CD4-positive, alpha-beta T cell (primary cell): ENCODE results near the gene TBL1X. TPM values are rescaled to one million over a fixed set of nuclear protein-coding genes. Genes with fewer than 3 reads are reported as not detected.

Experiments
- ATAC-seq: fragments of 200-7000 bp; cut with Tn5 transposase; one replicate; pipeline ENCODE4 v1.10.0; 2022; ENCODE audit warnings: mild to moderate bottlenecking; ENCODE audit not compliant: poor library complexity
- CTCF ChIA-PET: fragments of 350-600 bp; sonication (Branson Sonifier 250); formaldehyde crosslinking; loops from one replicate; lab custom pipeline; 2021; ENCODE audit warnings: antibody characterized with exemption, inconsistent platforms; lab: Charles Lee
- POLR2A ChIA-PET: fragments of 350-600 bp; sonication (Branson Sonifier 250); formaldehyde crosslinking; loops from one replicate; lab custom pipeline; 2021; ENCODE audit warnings: antibody characterized with exemption, inconsistent platforms; lab: Charles Lee
- DNase-seq, 14 experiments: peaks; one replicate each; pipeline ENCODE4 v3.0.0-alpha.2; 2013 to 2020; ENCODE audit warnings: mixed read lengths in 2 of 14
- H3K27ac ChIP-seq, 2 donors: one replicate each; pipeline versions ENCODE4 v1.5.1 to v1.7.0; 2013; ENCODE audit warnings: low read length in 2 of 2, low read depth in 1 of 2, mild to moderate bottlenecking in 1 of 2
- H3K27me3 ChIP-seq, 2 experiments: 1 replicate in 1 of 2; 2 replicates in 1 of 2; pipeline versions ENCODE4 v1.6.1 to v1.7.0; 2013; ENCODE audit warnings: low read length in 2 of 2, control low read depth in 1 of 2, mild to moderate bottlenecking in 1 of 2, moderate library complexity in 1 of 2; ENCODE audit not compliant: insufficient read depth in 2 of 2, control insufficient read depth in 1 of 2
- H3K36me3 ChIP-seq: one replicate; pipeline ENCODE4 v1.6.1; 2013; ENCODE audit warnings: low read length, control low read depth; ENCODE audit not compliant: insufficient read depth
- H3K4me1 ChIP-seq: one replicate; pipeline ENCODE4 v1.6.1; 2013; ENCODE audit warnings: low read length, control low read depth; ENCODE audit not compliant: insufficient read depth
- H3K4me3 ChIP-seq: one replicate; pipeline ENCODE4 v1.5.1; 2013; ENCODE audit warnings: mild to moderate bottlenecking, low read length, moderate library complexity
- H3K9me3 ChIP-seq, 2 experiments: 1 replicate in 1 of 2; 2 replicates in 1 of 2; pipeline versions ENCODE4 v1.6.1 to v1.7.0; 2013; ENCODE audit warnings: low read length in 2 of 2, mild to moderate bottlenecking in 2 of 2, control low read depth in 1 of 2, moderate library complexity in 1 of 2; ENCODE audit not compliant: control insufficient read depth in 1 of 2, insufficient read depth in 1 of 2
- H3K27ac Mint-ChIP-seq: one replicate; pipeline ENCODE4 v1.8.0; 2020; ENCODE audit warnings: mixed read lengths
- H3K27me3 Mint-ChIP-seq: one replicate; pipeline ENCODE4 v1.8.0; 2021; ENCODE audit warnings: mixed read lengths
- H3K36me3 Mint-ChIP-seq: one replicate; pipeline ENCODE4 v1.8.0; 2021; ENCODE audit warnings: low read depth, mixed read lengths
- H3K4me1 Mint-ChIP-seq: one replicate; pipeline ENCODE4 v1.8.0; 2021; ENCODE audit warnings: low read depth, mixed read lengths
- H3K4me3 Mint-ChIP-seq: one replicate; pipeline ENCODE4 v1.8.0; 2020; ENCODE audit warnings: mild to moderate bottlenecking, mixed read lengths
- H3K9me3 Mint-ChIP-seq: one replicate; pipeline ENCODE4 v1.8.0; 2020; ENCODE audit warnings: mixed read lengths
- intact Hi-C, 2 experiments: fragments of 100-400 bp; cut with DNase I in 1 of 2; cut with micrococcal nuclease in 1 of 2; formaldehyde crosslinking; loops; one replicate each; pipeline versions ENCODE4 v1.15.1 to v1.9.0; 2023 to 2025; cut with DNase I, micrococcal nuclease
- total RNA-seq, 174 experiments: library from RNA in 2 of 174; stranded (reverse) in 2 of 174; gene quantifications; one replicate each; pipeline ENCODE4 v1.2.3 and lab custom pipeline; 2021 to 2026
- TF ChIP-seq, protein P1 (sequence below): fragments of 200-600 bp; IDR thresholded peaks from one replicate; pipeline ENCODE4 v1.8.0; 2022; ENCODE audit warnings: antibody characterized with exemption, mild to moderate bottlenecking

The TBL1X gene
- total RNA-seq, 2 experiments from 2014 or later = 17.4 to 19.2 TPM

DNA sequence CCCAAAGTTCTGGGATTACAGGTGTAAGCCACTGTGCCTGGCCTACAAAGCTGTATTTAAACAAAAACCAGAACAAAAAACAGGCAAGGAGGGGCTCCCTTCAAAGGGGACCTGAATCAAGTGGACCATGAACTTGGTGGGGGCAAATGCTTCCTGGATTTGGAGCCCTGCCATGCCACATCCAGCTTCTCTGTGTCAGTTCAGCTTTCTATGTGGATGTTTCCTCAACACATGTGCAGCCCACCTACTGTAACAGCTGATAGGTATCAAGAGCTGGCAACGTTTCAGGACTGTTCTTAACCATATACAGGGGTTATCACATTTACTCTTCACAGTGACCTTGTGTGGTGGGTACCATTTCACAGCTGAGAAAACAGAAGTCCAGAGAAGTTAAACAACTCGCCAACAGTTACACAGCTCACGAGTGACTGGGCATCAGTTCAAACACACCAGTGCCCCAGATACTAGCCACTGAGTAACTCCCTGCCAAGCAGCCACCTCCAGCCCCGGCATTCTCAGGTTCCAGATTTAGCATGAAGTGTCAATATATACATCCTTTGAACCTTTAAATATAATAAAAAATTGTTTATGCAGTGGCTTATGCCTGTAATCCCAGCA, 293.3 kb downstream of the TBL1X start:
- no peaks in the 10 kb centered on the region for H3K27me3 ChIP-seq
- intact Hi-C loops = no loop called here
- no peaks in the 10 kb centered on the region for H3K36me3 Mint-ChIP-seq
- H3K4me1 ChIP-seq = no peaks in the 10 kb centered on the region
- CTCF ChIA-PET = no interaction called here
- H3K27ac Mint-ChIP-seq = no peak overlapping the region
- ATAC-seq (no peak), DNase-seq (no peak)
- POLR2A ChIA-PET = no interaction called here
- peaks cover 7% of the 10 kb centered on the region for H3K27me3 Mint-ChIP-seq
- H3K4me3 ChIP-seq = no peak overlapping the region
- no peaks in the 10 kb centered on the region for H3K4me1 Mint-ChIP-seq
- TF ChIP-seq, protein P1, sequence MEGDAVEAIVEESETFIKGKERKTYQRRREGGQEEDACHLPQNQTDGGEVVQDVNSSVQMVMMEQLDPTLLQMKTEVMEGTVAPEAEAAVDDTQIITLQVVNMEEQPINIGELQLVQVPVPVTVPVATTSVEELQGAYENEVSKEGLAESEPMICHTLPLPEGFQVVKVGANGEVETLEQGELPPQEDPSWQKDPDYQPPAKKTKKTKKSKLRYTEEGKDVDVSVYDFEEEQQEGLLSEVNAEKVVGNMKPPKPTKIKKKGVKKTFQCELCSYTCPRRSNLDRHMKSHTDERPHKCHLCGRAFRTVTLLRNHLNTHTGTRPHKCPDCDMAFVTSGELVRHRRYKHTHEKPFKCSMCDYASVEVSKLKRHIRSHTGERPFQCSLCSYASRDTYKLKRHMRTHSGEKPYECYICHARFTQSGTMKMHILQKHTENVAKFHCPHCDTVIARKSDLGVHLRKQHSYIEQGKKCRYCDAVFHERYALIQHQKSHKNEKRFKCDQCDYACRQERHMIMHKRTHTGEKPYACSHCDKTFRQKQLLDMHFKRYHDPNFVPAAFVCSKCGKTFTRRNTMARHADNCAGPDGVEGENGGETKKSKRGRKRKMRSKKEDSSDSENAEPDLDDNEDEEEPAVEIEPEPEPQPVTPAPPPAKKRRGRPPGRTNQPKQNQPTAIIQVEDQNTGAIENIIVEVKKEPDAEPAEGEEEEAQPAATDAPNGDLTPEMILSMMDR = no peak
- no peaks in the 10 kb centered on the region for H3K36me3 ChIP-seq
- H3K27ac ChIP-seq = no peak overlapping the region
- H3K4me3 Mint-ChIP-seq = no peak overlapping the region
- H3K9me3 ChIP-seq = no peaks in the 10 kb centered on the region
- H3K9me3 Mint-ChIP-seq = no peaks in the 10 kb centered on the region

DNA sequence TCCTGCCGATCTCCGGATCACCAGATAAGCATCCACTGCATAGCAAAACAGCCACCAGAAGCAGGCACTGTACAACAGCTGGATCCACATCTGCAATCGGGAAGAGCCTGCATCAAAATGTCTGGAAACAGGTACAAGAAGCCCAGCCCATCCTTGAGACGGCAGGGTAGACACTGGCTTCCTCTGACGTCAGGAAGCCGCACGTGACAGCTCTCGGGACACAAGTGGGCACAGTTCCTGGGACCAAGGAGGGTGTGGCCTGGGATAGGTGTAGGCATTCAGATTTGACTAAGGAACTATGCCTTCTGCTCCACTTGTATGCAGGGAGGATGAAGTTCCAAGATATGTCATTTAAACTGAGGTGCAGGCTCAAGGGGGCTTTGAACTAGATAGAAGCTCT, 294.5 kb downstream of the TBL1X start:
- ATAC-seq (no peak), DNase-seq (no peak)
- Mint-ChIP-seq H3K27me3 (peaks cover 10% of the 10 kb centered on the region), H3K27ac (no peak overlapping the region), H3K4me1 (no peaks in the 10 kb centered on the region), H3K9me3 (no peaks in the 10 kb centered on the region), H3K36me3 (no peaks in the 10 kb centered on the region), H3K4me3 (no peak overlapping the region)
- intact Hi-C loops = no loop called here
- ChIA-PET POLR2A (no interaction called here), CTCF (no interaction called here)
- H3K36me3 ChIP-seq = no peaks in the 10 kb centered on the region
- no peaks in the 10 kb centered on the region for H3K9me3 ChIP-seq
- no peak overlapping the region for H3K4me3 ChIP-seq
- no peaks in the 10 kb centered on the region for H3K27me3 ChIP-seq
- H3K4me1 ChIP-seq = no peaks in the 10 kb centered on the region
- TF ChIP-seq, protein P1 = no peak
- no peak overlapping the region for H3K27ac ChIP-seq

DNA sequence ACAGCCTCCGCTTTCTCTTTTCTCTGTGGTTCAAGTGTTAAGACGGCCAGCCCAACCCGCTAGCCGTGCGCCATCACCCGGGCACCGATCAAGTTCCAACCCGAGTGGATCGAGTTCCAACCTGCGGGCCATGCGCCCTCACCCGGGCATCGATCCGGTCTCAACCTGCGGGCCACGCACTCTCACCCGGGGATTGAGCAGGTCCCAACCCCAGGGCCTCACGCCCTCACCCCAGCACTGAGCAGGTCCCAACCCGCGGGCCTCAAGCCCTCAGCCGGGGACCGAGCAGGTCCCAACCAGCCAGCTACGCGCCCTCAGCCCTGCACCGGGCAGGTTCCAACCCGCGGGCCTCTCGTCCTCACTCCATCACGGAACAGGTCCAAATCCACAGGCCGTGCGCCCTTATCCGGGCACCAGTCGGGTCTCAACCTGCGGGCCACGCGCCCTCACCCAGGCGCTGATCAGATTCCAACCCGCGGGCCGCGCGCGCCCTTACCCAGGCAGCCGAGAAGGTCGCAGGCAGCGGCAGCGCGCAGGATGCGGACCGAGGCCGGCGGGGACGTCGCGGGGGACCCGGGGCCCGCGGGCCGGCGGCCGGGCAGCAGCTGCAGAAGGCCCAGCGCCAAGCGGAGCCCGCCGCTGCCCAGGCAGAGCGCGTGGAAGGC, 300.3 kb downstream of the TBL1X start:
- ChIA-PET CTCF (no interaction called here), POLR2A (no interaction called here)
- no peaks in the 10 kb centered on the region for H3K4me1 ChIP-seq
- Mint-ChIP-seq H3K27me3 (peaks cover 22% of the 10 kb centered on the region), H3K4me1 (no peaks in the 10 kb centered on the region), H3K27ac (no peak overlapping the region), H3K9me3 (no peaks in the 10 kb centered on the region), H3K36me3 (no peaks in the 10 kb centered on the region), H3K4me3 (no peak overlapping the region)
- intact Hi-C loops = no loop called here
- DNase-seq (no peak), ATAC-seq (no peak)
- H3K27me3 ChIP-seq = no peaks in the 10 kb centered on the region
- H3K9me3 ChIP-seq = no peaks in the 10 kb centered on the region
- H3K4me3 ChIP-seq = no peak overlapping the region
- no peak overlapping the region for H3K27ac ChIP-seq
- TF ChIP-seq, protein P1 = no peak
- H3K36me3 ChIP-seq = no peaks in the 10 kb centered on the region
